Liver (tissue), 9 donors: ENCODE measurements around the gene GSTA2. TPM values are rescaled to one million over a fixed set of nuclear protein-coding genes. Genes with fewer than 3 reads are reported as not detected.
"Not testable (repeated sequence)": the region's sequence is repeated elsewhere in the genome, so short reads cannot be mapped to it uniquely, and the experiment has no call there.

Experiments used
- DNase-seq: peaks from one replicate; pipeline ENCODE4 v3.0.0-alpha.2; 2017; ENCODE audit warnings: low spot score
- H3K27ac ChIP-seq, 2 donors: one replicate each; pipeline ENCODE4 v1.7.0; 2013; ENCODE audit warnings: inconsistent platforms in 2 of 2, low read length in 2 of 2, control low read depth in 1 of 2, low read depth in 1 of 2, mild to moderate bottlenecking in 1 of 2
- H3K27me3 ChIP-seq, 4 donors: one replicate each; pipeline versions ENCODE4 v1.6.1 to v1.7.0; 2013; ENCODE audit warnings: low read length in 3 of 4, inconsistent platforms in 1 of 4, mild to moderate bottlenecking in 1 of 4, moderate library complexity in 1 of 4; ENCODE audit not compliant: control insufficient read depth in 4 of 4, insufficient read depth in 4 of 4
- H3K36me3 ChIP-seq, 4 donors: one replicate each; pipeline versions ENCODE4 v1.6.1 to v1.7.0; 2013; ENCODE audit warnings: low read length in 3 of 4, mild to moderate bottlenecking in 3 of 4, low read depth in 1 of 4, moderate library complexity in 1 of 4; ENCODE audit not compliant: control insufficient read depth in 4 of 4, insufficient read depth in 3 of 4
- H3K4me1 ChIP-seq, 4 donors: one replicate each; pipeline versions ENCODE4 v1.6.1 to v1.7.0; 2013; ENCODE audit warnings: low read length in 3 of 4, mild to moderate bottlenecking in 3 of 4, moderate library complexity in 1 of 4; ENCODE audit not compliant: control insufficient read depth in 4 of 4, insufficient read depth in 4 of 4
- H3K4me3 ChIP-seq, 3 donors: one replicate each; pipeline versions ENCODE4 v1.6.1 to v1.7.0; 2013; ENCODE audit warnings: low read length in 3 of 3, control low read depth in 1 of 3, low read depth in 1 of 3, mild to moderate bottlenecking in 1 of 3
- H3K9ac ChIP-seq, 2 donors: one replicate each; pipeline ENCODE4 v1.7.0; 2013; ENCODE audit warnings: low read length in 2 of 2, mild to moderate bottlenecking in 2 of 2, moderate library complexity in 2 of 2, control low read depth in 1 of 2, low read depth in 1 of 2
- H3K9me3 ChIP-seq, 4 donors: one replicate each; pipeline versions ENCODE4 v1.6.1 to v1.7.0; 2013; ENCODE audit warnings: low read length in 3 of 4; ENCODE audit not compliant: control insufficient read depth in 4 of 4
- ATF3 ChIP-seq: IDR thresholded peaks from 2 replicates; pipeline ENCODE4 v1.6.1; 2016; ENCODE audit warnings: antibody characterized with exemption
- CTCF ChIP-seq: fragments of 150-350 bp; IDR thresholded peaks from 2 replicates; pipeline ENCODE4 v1.5.1; 2017; ENCODE audit warnings: improper control_type of control experiment, low read depth, low read length; ENCODE audit not compliant: missing input control
- EGR1 ChIP-seq, 2 donors: IDR thresholded peaks; 2 replicates each; pipeline ENCODE4 v1.6.1; 2016 to 2018; ENCODE audit warnings: antibody characterized with exemption in 2 of 2, low read depth in 2 of 2
- FOXA1 ChIP-seq: IDR thresholded peaks from 2 replicates; pipeline ENCODE4 v1.6.1; 2016; ENCODE audit warnings: antibody characterized with exemption
- FOXA2 ChIP-seq: IDR thresholded peaks from 2 replicates; pipeline ENCODE4 v1.6.1; 2016; ENCODE audit warnings: antibody characterized with exemption
- GABPA ChIP-seq, 2 donors: IDR thresholded peaks in 1 of 2; conservative IDR thresholded peaks in 1 of 2; 2 replicates each; pipeline ENCODE4 v1.6.1; 2016; ENCODE audit warnings: antibody characterized with exemption in 2 of 2, mild to moderate bottlenecking in 1 of 2, moderate library complexity in 1 of 2
- JUND ChIP-seq, 2 donors: IDR thresholded peaks; 2 replicates each; pipeline ENCODE4 v1.6.1; 2016; ENCODE audit warnings: antibody characterized with exemption in 2 of 2
- RAD21 ChIP-seq, 2 donors: IDR thresholded peaks; 2 replicates each; pipeline ENCODE4 v1.6.1; 2016; ENCODE audit warnings: antibody characterized with exemption in 2 of 2, mild to moderate bottlenecking in 2 of 2
- REST ChIP-seq: IDR thresholded peaks from 2 replicates; pipeline ENCODE4 v1.6.1; 2016; ENCODE audit warnings: antibody characterized with exemption, mild to moderate bottlenecking
- RXRA ChIP-seq, 2 donors: IDR thresholded peaks; 2 replicates each; pipeline ENCODE4 v1.6.1; 2017 to 2018; ENCODE audit warnings: antibody characterized with exemption in 2 of 2, mild to moderate bottlenecking in 1 of 2
- SP1 ChIP-seq: IDR thresholded peaks from 2 replicates; pipeline ENCODE4 v1.6.1; 2018; ENCODE audit warnings: antibody characterized with exemption, mild to moderate bottlenecking
- YY1 ChIP-seq: IDR thresholded peaks from 2 replicates; pipeline ENCODE4 v1.6.1; 2016; ENCODE audit warnings: antibody characterized with exemption, mild to moderate bottlenecking
- ZBTB33 ChIP-seq: IDR thresholded peaks from 2 replicates; pipeline ENCODE4 v1.6.1; 2016; ENCODE audit warnings: antibody characterized with exemption
- whole genome bisulfite sequencing: extraction: QIAGEN DNeasy Blood & Tissue Kit; methylation state at CpG from one replicate; pipeline ENCODE4 v1.1.7; 2013; 5-methylcytosine and 5-hydroxymethylcytosine counted together
- polyA plus RNA-seq, 2 donors: library from polyadenylated mRNA; stranded (reverse) in 1 of 2; unstranded in 1 of 2; fragments of 200-250 nt in 1 of 2; fragments of >200 nt in 1 of 2; fragmentation: Nextera tagmentation in 1 of 2; extraction: Ambion mirVana in 1 of 2; gene quantifications; one replicate each; pipeline versions ENCODE4 v1.2.1 to v1.2.3, GENCODE V29; 2013 to 2015
- total RNA-seq, 2 donors: library from RNA; depleted of rRNA; stranded (reverse); fragments of >200 nt; gene quantifications; one replicate each; pipeline ENCODE4 v1.2.3, GENCODE V29; 2014
- donor health status: healthy.
- donor health status: healthy.
- donor health status: healthy.
- donor health status: healthy.
- donor health status: healthy.

The GSTA2 gene
- total and polyA plus RNA-seq, 4 donors = 1.4 to 110 (median 2.1) TPM

DNA sequence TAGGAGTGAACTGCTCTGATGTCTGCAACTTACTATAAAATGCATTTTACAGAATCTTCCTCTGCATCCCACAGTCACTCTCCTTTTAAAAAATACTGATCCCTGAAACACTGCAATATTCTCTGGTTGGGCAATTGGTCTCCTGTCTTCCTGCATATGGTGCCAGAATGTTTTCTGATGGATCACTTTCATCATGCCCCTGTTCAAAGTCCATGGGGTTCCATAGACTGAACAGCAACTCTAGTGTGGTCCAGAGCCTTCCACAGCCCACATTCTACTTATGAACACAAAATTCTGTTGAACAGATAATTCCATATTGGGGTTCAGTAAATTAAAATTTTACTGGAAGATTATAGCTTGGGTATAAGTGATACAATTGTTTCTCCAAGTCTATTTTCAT, 11.0 kb downstream of the GSTA2 start (continued):
- TF ChIP-seq REST (no peak), RAD21 (IDR thresholded peaks at IDR 0.05) (peak in 1 of 2 donors; percentile 11), FOXA1 (peak; percentile 18), EGR1 (IDR thresholded peaks at IDR 0.05; ENCODE audit: low read depth in 2 of 2) (no peak), GABPA (IDR thresholded peaks at IDR 0.05 in 1 of 2, conservative IDR thresholded peaks at IDR 0.05 in 1 of 2) (no peak), JUND (IDR thresholded peaks at IDR 0.05) (no peak), ATF3 (no peak)

DNA sequence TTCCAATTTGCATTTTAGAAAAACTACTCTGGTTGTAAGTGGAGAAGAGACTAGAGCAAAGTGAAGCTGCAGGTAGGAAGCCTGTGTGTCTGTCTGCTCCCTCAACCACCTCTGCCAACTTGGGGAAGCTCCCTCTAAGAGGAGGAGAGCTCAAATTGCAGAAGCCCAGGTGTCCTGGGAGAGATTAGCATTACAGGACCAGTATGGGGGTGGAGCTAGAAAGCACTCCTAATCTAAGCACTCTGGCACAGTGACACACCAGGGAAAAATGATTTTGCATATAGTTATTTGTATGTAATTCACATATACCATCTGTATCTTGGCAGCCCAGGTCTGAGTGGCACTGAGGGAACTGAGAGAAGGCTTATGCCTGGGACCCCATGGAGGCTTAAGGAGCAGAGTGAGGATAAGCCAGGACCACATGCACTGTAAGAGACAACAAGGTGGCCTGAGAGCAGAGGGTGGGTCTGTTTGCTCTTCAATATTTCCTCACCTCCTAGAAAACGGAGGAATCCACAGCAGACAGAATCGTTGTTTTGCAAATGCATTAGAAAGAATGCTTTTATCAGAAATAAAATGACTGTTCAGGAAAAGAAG, 13.6 kb downstream of the GSTA2 start:
- Histone ChIP-seq H3K36me3 (peaks cover 0 to 27% (median 8%) of the 10 kb centered on the region in 4 donors), H3K27me3 (no peaks in the 10 kb centered on the region), H3K4me3 (no peak overlapping the region), H3K27ac (no peak overlapping the region), H3K9me3 (no peaks in the 10 kb centered on the region), H3K9ac (no peak overlapping the region), H3K4me1 (peaks cover 2 to 31% (median 22%) of the 10 kb centered on the region in 4 donors)
- no peak for DNase-seq
- WGBS = 36% methylated on average over 2 of the region's 2 CpGs
- TF ChIP-seq RAD21 (IDR thresholded peaks at IDR 0.05) (no peak), YY1 (no peak), CTCF (no peak), FOXA1 (no peak), RXRA (IDR thresholded peaks at IDR 0.05) (no peak), EGR1 (IDR thresholded peaks at IDR 0.05; ENCODE audit: low read depth in 2 of 2) (no peak), REST (no peak), ATF3 (no peak), FOXA2 (no peak), ZBTB33 (no peak), GABPA (IDR thresholded peaks at IDR 0.05 in 1 of 2, conservative IDR thresholded peaks at IDR 0.05 in 1 of 2) (no peak), JUND (IDR thresholded peaks at IDR 0.05) (no peak), SP1 (no peak)

- H3K27ac ChIP-seq, DNase-seq, H3K4me3 ChIP-seq, H3K27me3 ChIP-seq, H3K9ac ChIP-seq, H3K9me3 ChIP-seq: not testable (repeated sequence)
- WGBS = 67% methylated on average over 3 of the region's 3 CpGs
- Histone ChIP-seq H3K4me1 (peaks cover 2 to 38% (median 29%) of the 10 kb centered on the region in 4 donors), H3K36me3 (peaks cover 0 to 19% (median 7%) of the 10 kb centered on the region in 4 donors)
These were observed 16.0 kb downstream of the GSTA2 start for GRCh38 chr6:52747301-52747700.
